Ishikawa (cell line): Measurements from ENCODE around the gene MAVS.

Experiments used
- CEBPB ChIP-seq: IDR thresholded peaks from 2 replicates; pipeline ENCODE4 v1.6.1; 2012
- CREB1 ChIP-seq: IDR thresholded peaks from 2 replicates; pipeline ENCODE4 v1.6.1; 2012; ENCODE audit warnings: low read depth
- EGR1 ChIP-seq: IDR thresholded peaks from 2 replicates; pipeline ENCODE4 v1.6.1; 2012
- EP300 ChIP-seq: IDR thresholded peaks from 2 replicates; pipeline ENCODE4 v1.6.1; 2012; ENCODE audit warnings: borderline replicate concordance
- MAX ChIP-seq: IDR thresholded peaks from 2 replicates; pipeline ENCODE4 v1.6.1; 2012
- NFIC ChIP-seq: IDR thresholded peaks from 2 replicates; pipeline ENCODE4 v1.6.1; 2012
- TAF1 ChIP-seq: IDR thresholded peaks from 2 replicates; pipeline ENCODE4 v1.6.1; 2012; ENCODE audit warnings: low read depth, mild to moderate bottlenecking
- TCF12 ChIP-seq: IDR thresholded peaks from 2 replicates; pipeline ENCODE4 v1.6.1; 2012; ENCODE audit warnings: low read depth
- TF ChIP-seq, protein P1 (sequence below): IDR thresholded peaks from 2 replicates; pipeline ENCODE4 v1.6.1; 2012

- TF ChIP-seq EGR1 (no peak), MAX (no peak), CEBPB (no peak), CREB1 (no peak), NFIC (no peak), EP300 (no peak), TCF12 (no peak), TAF1 (no peak)
- TF ChIP-seq, protein P1, sequence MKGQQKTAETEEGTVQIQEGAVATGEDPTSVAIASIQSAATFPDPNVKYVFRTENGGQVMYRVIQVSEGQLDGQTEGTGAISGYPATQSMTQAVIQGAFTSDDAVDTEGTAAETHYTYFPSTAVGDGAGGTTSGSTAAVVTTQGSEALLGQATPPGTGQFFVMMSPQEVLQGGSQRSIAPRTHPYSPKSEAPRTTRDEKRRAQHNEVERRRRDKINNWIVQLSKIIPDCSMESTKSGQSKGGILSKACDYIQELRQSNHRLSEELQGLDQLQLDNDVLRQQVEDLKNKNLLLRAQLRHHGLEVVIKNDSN, result no peak
Measured at GRCh38 chr20:3894796-3895195, 48.2 kb downstream of the MAVS start.
